CD14-positive monocyte (primary cell): Measurements from ENCODE around the gene IST1. TPM values are rescaled to one million over a fixed set of nuclear protein-coding genes. Genes with fewer than 3 reads are reported as not detected.
A peak's percentile ranks its signal among the peaks of the same experiment; 100 is the strongest.
"Not testable (repeated sequence)": the region's sequence is repeated elsewhere in the genome, so short reads cannot be mapped to it uniquely, and the experiment has no call there.

Experiments
- DNase-seq, 3 donors: peaks; one replicate each; pipeline ENCODE4 v3.0.0-alpha.2; 2011 to 2022
- H2AFZ ChIP-seq: 2 replicates; pipeline ENCODE4 v1.6.0; 2012; ENCODE audit warnings: mild to moderate bottlenecking, low read depth, low read length, inconsistent platforms; ENCODE audit not compliant: insufficient read depth, poor library complexity, severe bottlenecking
- H3K27ac ChIP-seq, 2 donors: 1 replicate in 1 of 2; 2 replicates in 1 of 2; pipeline ENCODE4 v1.5.1; 2012 to 2013; ENCODE audit warnings: low read length in 2 of 2, control low read depth in 1 of 2, inconsistent platforms in 1 of 2, low read depth in 1 of 2, mild to moderate bottlenecking in 1 of 2
- H3K27me3 ChIP-seq, 2 donors: one replicate each; pipeline versions ENCODE4 v1.6.0 to v1.6.1; 2011 to 2013; ENCODE audit warnings: low read length in 2 of 2; ENCODE audit not compliant: control insufficient read depth in 2 of 2, insufficient read depth in 2 of 2
- H3K36me3 ChIP-seq, 2 donors: replicated peaks in 1 of 2; 1 replicate in 1 of 2; 2 replicates in 1 of 2; pipeline versions ENCODE4 v1.5.1 to v1.6.1; 2012 to 2013; ENCODE audit warnings: low read length in 2 of 2, control low read depth in 1 of 2, inconsistent platforms in 1 of 2, mild to moderate bottlenecking in 1 of 2; ENCODE audit not compliant: insufficient read depth in 2 of 2, control insufficient read depth in 1 of 2
- H3K4me1 ChIP-seq, 2 donors: 1 replicate in 1 of 2; 2 replicates in 1 of 2; pipeline versions ENCODE4 v1.5.1 to v1.6.1; 2012 to 2013; ENCODE audit warnings: low read length in 2 of 2, control low read depth in 1 of 2, inconsistent platforms in 1 of 2, mild to moderate bottlenecking in 1 of 2, moderate library complexity in 1 of 2; ENCODE audit not compliant: insufficient read depth in 2 of 2, control insufficient read depth in 1 of 2
- H3K4me2 ChIP-seq: replicated peaks from 2 replicates; pipeline ENCODE3; 2012; ENCODE audit warnings: low read length, moderate library complexity, mild to moderate bottlenecking; ENCODE audit not compliant: poor library complexity, severe bottlenecking; ENCODE audit errors: extremely low read depth
- H3K4me3 ChIP-seq, 3 experiments: fragments of 200-600 bp in 1 of 3; sonication (generic) in 1 of 3; replicated peaks in 1 of 3; 1 replicate in 2 of 3; 2 replicates in 1 of 3; pipeline ENCODE4 v1.5.1; 2011 to 2013; ENCODE audit warnings: low read length in 3 of 3, mild to moderate bottlenecking in 3 of 3, control low read depth in 2 of 3, low read depth in 2 of 3, inconsistent platforms in 1 of 3, moderate library complexity in 1 of 3
- H3K79me2 ChIP-seq: 2 replicates; pipeline ENCODE4 v1.6.0; 2012; ENCODE audit warnings: mild to moderate bottlenecking, control low read depth, inconsistent platforms, low read length, moderate library complexity; ENCODE audit not compliant: insufficient read depth
- H3K9ac ChIP-seq: 2 replicates; pipeline ENCODE4 v1.6.0; 2017; ENCODE audit warnings: low read length, mild to moderate bottlenecking; ENCODE audit not compliant: insufficient read depth, poor library complexity, severe bottlenecking
- H3K9me3 ChIP-seq, 2 donors: replicated peaks in 1 of 2; 1 replicate in 1 of 2; 2 replicates in 1 of 2; pipeline versions ENCODE4 v1.5.1 to v1.6.1; 2012 to 2013; ENCODE audit warnings: low read length in 2 of 2, control low read depth in 1 of 2; ENCODE audit not compliant: control insufficient read depth in 1 of 2, insufficient read depth in 1 of 2
- H4K20me1 ChIP-seq: 2 replicates; pipeline ENCODE4 v1.6.0; 2012; ENCODE audit warnings: mild to moderate bottlenecking, low read length, control low read depth, moderate library complexity; ENCODE audit not compliant: insufficient read depth
- H3K27ac Mint-ChIP-seq, 7 donors: one replicate each; pipeline ENCODE4 v1.8.0; 2020; ENCODE audit warnings: mild to moderate bottlenecking in 7 of 7, mixed read lengths in 7 of 7, moderate library complexity in 6 of 7, inconsistent platforms in 2 of 7
- H3K27me3 Mint-ChIP-seq, 3 donors: one replicate each; pipeline ENCODE4 v1.8.0; 2021 to 2022; ENCODE audit warnings: low read depth in 3 of 3, mild to moderate bottlenecking in 3 of 3, mixed read lengths in 3 of 3, moderate library complexity in 3 of 3, inconsistent platforms in 1 of 3
- H3K36me3 Mint-ChIP-seq, 2 donors: one replicate each; pipeline ENCODE4 v1.8.0; 2020; ENCODE audit warnings: mixed read lengths in 2 of 2, inconsistent platforms in 1 of 2, mild to moderate bottlenecking in 1 of 2
- H3K4me1 Mint-ChIP-seq: one replicate; pipeline ENCODE4 v1.8.0; 2020; ENCODE audit warnings: mild to moderate bottlenecking, mixed read lengths
- H3K4me3 Mint-ChIP-seq, 2 donors: one replicate each; pipeline ENCODE4 v1.8.0; 2020; ENCODE audit warnings: mild to moderate bottlenecking in 2 of 2, mixed read lengths in 2 of 2, moderate library complexity in 1 of 2
- H3K9me3 Mint-ChIP-seq, 7 donors: one replicate each; pipeline ENCODE4 v1.8.0; 2020 to 2022; ENCODE audit warnings: mixed read lengths in 7 of 7, mild to moderate bottlenecking in 6 of 7, moderate library complexity in 6 of 7, inconsistent platforms in 2 of 7
- CTCF ChIP-seq: fragments of 200-600 bp; IDR thresholded peaks from one replicate; pipeline ENCODE4 v1.8.0; 2022; ENCODE audit warnings: antibody characterized with exemption, mild to moderate bottlenecking
- WGBS: methylation state at CpG from one replicate; pipeline ENCODE4 v1.1.5; 2013; ENCODE audit warnings: missing lambda C conversion rate; ENCODE audit not compliant: insufficient coverage; 5-methylcytosine and 5-hydroxymethylcytosine counted together
- intact Hi-C, 2 donors: fragments of 100-400 bp; cut with micrococcal nuclease; formaldehyde crosslinking; loops; one replicate each; pipeline versions ENCODE4 v1.15.0 to v1.15.1; 2023
- polyA plus RNA-seq, 3 donors: library from polyadenylated mRNA; depleted of rRNA in 1 of 3; unstranded in 2 of 3; stranded (reverse) in 1 of 3; fragments of 300-500 nt in 2 of 3; fragments of >200 nt in 1 of 3; fragmentation: Illumina TruSeq in 2 of 3; gene quantifications; 1 replicate in 2 of 3; 2 replicates in 1 of 3; pipeline ENCODE4 v1.2.3, GENCODE V29; 2012 to 2021

The IST1 gene
- polyA plus RNA-seq, 3 donors, result 81.3 to 233 (median 102) TPM

DNA sequence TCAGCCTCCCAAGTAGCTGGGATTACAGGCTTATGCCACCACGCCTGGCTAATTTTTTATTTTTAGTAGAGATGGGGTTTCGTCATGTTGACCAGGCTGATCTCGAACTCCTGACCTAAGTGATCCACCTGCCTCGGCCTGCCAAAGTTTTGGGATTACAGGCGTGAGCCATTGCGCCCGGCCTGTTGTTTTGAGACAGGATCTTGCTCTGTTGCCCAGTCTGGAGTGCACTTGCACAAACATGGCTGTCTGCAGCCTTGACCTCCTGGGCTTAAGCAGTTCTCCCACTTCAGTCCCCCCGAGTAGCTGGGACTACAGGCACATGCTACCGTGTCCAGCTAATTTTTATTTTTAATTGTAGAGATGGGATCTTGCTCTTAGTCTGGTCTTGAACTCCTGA is 8.9 kb downstream of the IST1 start:
- Histone ChIP-seq H3K27me3 (no peaks in the 10 kb centered on the region), H3K9ac (no peak overlapping the region), H4K20me1 (peaks cover 100% of the 10 kb centered on the region), H2AFZ (no peak overlapping the region), H3K4me1 (peaks cover 20 to 41% of the 10 kb centered on the region in 2 donors), H3K79me2 (peaks cover 100% of the 10 kb centered on the region), H3K9me3 (peaks cover 0 to 3% of the 10 kb centered on the region in 2 donors), H3K36me3 (peaks cover 3 to 17% of the 10 kb centered on the region in 2 donors), H3K27ac (peak overlapping the region in 1 of 2 donors; percentile 8), H3K4me3 (no peak overlapping the region), H3K4me2 (no peak overlapping the region)
- peaks cover 2 to 38% of the 10 kb centered on the region in 2 donors for H3K36me3 Mint-ChIP-seq
- WGBS, result 98% methylated on average over 6 of the region's 9 CpGs
- no peak for DNase-seq
- peaks cover 0 to 2% (median 2%) of the 10 kb centered on the region in 3 donors for H3K27me3 Mint-ChIP-seq
- intact Hi-C loops, result no loop called here
- peaks cover 0 to 2% (median 0%) of the 10 kb centered on the region in 7 donors for H3K9me3 Mint-ChIP-seq
- no peak overlapping the region for H3K4me3 Mint-ChIP-seq
- peaks cover 58% of the 10 kb centered on the region for H3K4me1 Mint-ChIP-seq
- no peak for TF ChIP-seq CTCF
- H3K27ac Mint-ChIP-seq, result peak overlapping the region in 4 of 7 donors; percentile 35 to 80 (median 56)

GRCh38 chr16:71905765-71906164 is 10.4 kb downstream of the IST1 start:
- Histone ChIP-seq H3K27ac (peak overlapping the region in 1 of 2 donors; percentile 62), H3K4me1 (peaks cover 10 to 26% of the 10 kb centered on the region in 2 donors), H3K36me3 (peaks cover 4 to 22% of the 10 kb centered on the region in 2 donors), H3K79me2 (peaks cover 100% of the 10 kb centered on the region), H4K20me1 (peaks cover 100% of the 10 kb centered on the region)
- H3K36me3 Mint-ChIP-seq, result peaks cover 4 to 43% of the 10 kb centered on the region in 2 donors
- H3K27me3 ChIP-seq, H3K27me3 Mint-ChIP-seq, H3K4me2 ChIP-seq, H3K9me3 Mint-ChIP-seq, DNase-seq, H3K9me3 ChIP-seq, H2AFZ ChIP-seq, H3K9ac ChIP-seq, H3K4me3 Mint-ChIP-seq, H3K4me3 ChIP-seq, intact Hi-C loops: not testable (repeated sequence)
- WGBS, result 53% methylated on average over 3 of the region's 6 CpGs
- peak overlapping the region; percentile 1 to 83 (median 69) for H3K27ac Mint-ChIP-seq
- H3K4me1 Mint-ChIP-seq, result peaks cover 55% of the 10 kb centered on the region
